Lower leg skin (tissue), 4 donors: ENCODE measurements around the gene DNAH6. TPM values are rescaled to one million over a fixed set of nuclear protein-coding genes. Genes with fewer than 3 reads are reported as not detected.

Experiments used
- DNase-seq, 2 donors: peaks; one replicate each; pipeline ENCODE4 v3.0.0-alpha.2; 2019; ENCODE audit warnings: low spot score in 2 of 2
- H3K4me3 ChIP-seq: fragments of 200-600 bp; sonication (generic); 2 replicates; pipeline ENCODE4 v1.5.1; 2017; ENCODE audit warnings: mild to moderate bottlenecking, low read depth; ENCODE audit not compliant: poor library complexity, severe bottlenecking
- CTCF ChIP-seq, 3 donors: fragments of 450-650 bp; IDR thresholded peaks; one replicate each; pipeline ENCODE4 v1.5.1; 2016; ENCODE audit warnings: antibody characterized with exemption in 3 of 3, mild to moderate bottlenecking in 3 of 3, moderate library complexity in 2 of 3
- POLR2A ChIP-seq, 2 donors: fragments of 450-650 bp; IDR thresholded peaks; one replicate each; pipeline ENCODE4 v1.6.1; 2016 to 2017; ENCODE audit warnings: antibody characterized with exemption in 2 of 2, mild to moderate bottlenecking in 1 of 2, moderate library complexity in 1 of 2
- WGBS, 2 donors: methylation state at CpG; one replicate each; pipeline ENCODE4 v1.1.5; 2018; 5-methylcytosine and 5-hydroxymethylcytosine counted together
- intact Hi-C: fragments of 100-400 bp; cut with DNase I; formaldehyde crosslinking; loops from one replicate; pipeline ENCODE4 v1.15.0; 2023; ENCODE audit warnings: low total_unique reads
- total RNA-seq, 4 donors: library from RNA; depleted of rRNA; stranded (reverse); fragments of >200 nt; gene quantifications; one replicate each; pipeline ENCODE4 v1.1.0, GENCODE V29; 2016

The DNAH6 gene
- total RNA-seq, 4 donors from 2014 or later = 0.02 to 0.72 (median 0.25) TPM

DNA sequence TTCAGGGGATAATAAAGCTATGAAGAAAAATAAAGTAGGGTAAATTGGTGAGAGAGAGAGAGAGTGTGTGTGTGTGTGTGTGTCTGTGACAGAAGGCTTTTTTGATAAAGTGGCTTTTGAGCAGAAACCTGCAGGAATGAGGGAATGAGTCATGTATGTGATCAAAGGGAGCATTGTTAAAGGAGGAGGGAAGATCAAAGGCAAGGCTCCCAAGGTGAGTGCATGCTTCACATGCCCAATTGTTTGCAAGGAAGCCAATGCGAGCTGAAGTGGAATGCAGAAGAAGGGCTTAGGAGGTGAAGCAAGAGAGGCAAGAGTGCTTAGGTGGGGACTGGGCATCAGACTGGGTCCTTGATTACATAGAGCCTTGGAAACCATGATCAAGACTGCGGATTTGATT lies 96.8 kb downstream of the DNAH6 start:
- no peak for DNase-seq
- no peak for TF ChIP-seq POLR2A (IDR thresholded peaks at IDR 0.05)
- WGBS, 2 donors = 78 to 83% methylated on average over 2 of the region's 2 CpGs
- H3K4me3 ChIP-seq = no peak overlapping the region
- intact Hi-C loops = no loop called here

GRCh38 chr2:84619794-84620371 lies 103.6 kb downstream of the DNAH6 start:
- TF ChIP-seq CTCF (IDR thresholded peaks at IDR 0.05) = no peak
- TF ChIP-seq POLR2A (IDR thresholded peaks at IDR 0.05) = no peak
- H3K4me3 ChIP-seq = no peak overlapping the region
- DNase-seq = no peak
- intact Hi-C loops = no loop called here
- WGBS, 2 donors = 77 to 83% methylated on average over 4 of the region's 4 CpGs

DNA sequence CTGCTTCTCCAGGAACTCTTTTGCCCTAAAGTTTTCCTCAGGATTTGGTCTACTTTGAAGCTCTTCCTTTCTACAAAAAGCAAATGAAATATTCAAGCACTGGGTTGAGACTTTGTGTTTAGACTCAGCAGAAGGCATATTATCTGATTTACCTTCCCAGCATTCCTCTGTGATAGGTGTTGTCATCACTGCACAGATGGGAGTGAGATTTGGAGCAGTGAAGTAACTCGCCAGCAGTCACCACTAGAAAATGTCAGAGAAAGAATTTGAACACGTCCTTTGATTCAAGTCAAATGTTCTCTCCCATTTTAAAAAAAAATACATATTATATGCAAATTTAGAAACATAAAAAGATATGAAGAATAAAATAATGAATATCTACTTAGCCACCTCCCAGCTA lies 112.2 kb downstream of the DNAH6 start:
- TF ChIP-seq POLR2A (IDR thresholded peaks at IDR 0.05) (no peak), CTCF (IDR thresholded peaks at IDR 0.05) (no peak)
- intact Hi-C loops = no loop called here
- WGBS, 2 donors = 74 to 77% methylated on average over 2 of the region's 2 CpGs
- H3K4me3 ChIP-seq = no peak overlapping the region
- DNase-seq = no peak

DNA sequence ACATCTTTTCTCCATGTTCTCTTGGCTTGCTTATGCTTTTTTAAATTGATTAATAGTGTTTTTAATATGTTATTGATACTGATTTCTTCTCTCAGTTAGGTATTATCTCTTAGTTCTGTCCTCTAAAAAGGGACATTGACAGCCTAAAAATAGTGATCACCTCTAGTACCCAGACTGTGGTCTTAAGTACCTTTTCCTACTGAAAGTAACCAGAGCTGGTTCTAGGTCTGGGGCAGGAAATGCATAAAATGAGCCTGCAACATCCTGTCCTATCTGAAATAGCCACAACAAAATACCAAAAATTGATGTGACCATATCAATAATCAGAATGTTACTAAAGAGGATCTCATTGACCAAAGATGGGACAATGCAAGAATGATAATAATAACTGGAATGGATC lies 113.3 kb downstream of the DNAH6 start:
- DNase-seq = no peak
- intact Hi-C loops = no loop called here
- TF ChIP-seq CTCF (IDR thresholded peaks at IDR 0.05) (no peak), POLR2A (IDR thresholded peaks at IDR 0.05) (no peak)
- no peak overlapping the region for H3K4me3 ChIP-seq

GRCh38 chr2:84631047-84631446 lies 114.7 kb downstream of the DNAH6 start:
- H3K4me3 ChIP-seq = no peak overlapping the region
- DNase-seq = no peak
- TF ChIP-seq CTCF (IDR thresholded peaks at IDR 0.05) (no peak), POLR2A (IDR thresholded peaks at IDR 0.05) (no peak)
- 42 to 60% methylated on average over 6 of the region's 6 CpGs for WGBS, 2 donors
- intact Hi-C loops = no loop called here

GRCh38 chr2:84631985-84632384 lies 115.7 kb downstream of the DNAH6 start:
- no peak overlapping the region for H3K4me3 ChIP-seq
- no peak for DNase-seq
- 77 to 80% methylated on average over 5 of the region's 5 CpGs for WGBS, 2 donors
- TF ChIP-seq CTCF (IDR thresholded peaks at IDR 0.05) (no peak), POLR2A (IDR thresholded peaks at IDR 0.05) (no peak)
- intact Hi-C loops = no loop called here
